Smooth muscle cell (in vitro differentiated cells): ENCODE results near the gene SP100. TPM values are rescaled to one million over a fixed set of nuclear protein-coding genes. Genes with fewer than 3 reads are reported as not detected.
"Not testable (repeated sequence)": the region's sequence is repeated elsewhere in the genome, so short reads cannot be mapped to it uniquely, and the experiment has no call there.

Source experiments
- DNase-seq: peaks from one replicate; lab custom pipeline; 2025; ENCODE audit not compliant: unreplicated experiment; lab: John Stamatoyannopoulos, UW
- H2AFZ ChIP-seq: fragments of 200-600 bp; sonication (generic); 2 replicates; pipeline ENCODE4 v1.6.0; 2016; ENCODE audit warnings: antibody characterized with exemption, low read depth, mild to moderate bottlenecking
- H3F3A ChIP-seq: fragments of 200-600 bp; sonication (generic); 2 replicates; pipeline ENCODE4 v1.6.0; 2017; ENCODE audit warnings: antibody characterized with exemption, low read depth
- H3K27ac ChIP-seq: fragments of 200-600 bp; sonication (generic); 2 replicates; pipeline ENCODE4 v1.5.1; 2016; ENCODE audit warnings: low read depth, mild to moderate bottlenecking
- H3K27me3 ChIP-seq: fragments of 200-600 bp; sonication (generic); 2 replicates; pipeline ENCODE4 v1.6.1; 2016; ENCODE audit warnings: low read depth, mild to moderate bottlenecking
- H3K36me3 ChIP-seq: fragments of 200-600 bp; sonication (generic); 2 replicates; pipeline ENCODE4 v1.5.1; 2016; ENCODE audit warnings: low read depth
- H3K4me1 ChIP-seq: fragments of 200-600 bp; sonication (generic); 2 replicates; pipeline ENCODE4 v1.5.1; 2016; ENCODE audit warnings: low read depth
- H3K4me2 ChIP-seq: fragments of 200-600 bp; sonication (generic); 2 replicates; pipeline ENCODE4 v1.6.0; 2016; ENCODE audit warnings: mild to moderate bottlenecking
- H3K4me3 ChIP-seq: fragments of 200-600 bp; sonication (generic); 2 replicates; pipeline ENCODE4 v1.5.1; 2016; ENCODE audit warnings: mild to moderate bottlenecking
- H3K79me2 ChIP-seq: fragments of 200-600 bp; sonication (generic); 2 replicates; pipeline ENCODE4 v1.6.0; 2016; ENCODE audit warnings: low read depth, mild to moderate bottlenecking
- H3K9ac ChIP-seq: fragments of 200-600 bp; sonication (generic); 2 replicates; pipeline ENCODE4 v1.6.0; 2016; ENCODE audit warnings: low read depth
- H3K9me3 ChIP-seq: fragments of 200-600 bp; sonication (generic); replicated peaks from 2 replicates; pipeline ENCODE4 v1.5.1; 2016; ENCODE audit warnings: low read depth
- H4K20me1 ChIP-seq: fragments of 200-600 bp; sonication (generic); 2 replicates; pipeline ENCODE4 v1.6.0; 2016; ENCODE audit warnings: low read depth
- WGBS: methylation state at CpG from one replicate; pipeline ENCODE4 v1.1.7; 2016; ENCODE audit warnings: low lambda C conversion rate; 5-methylcytosine and 5-hydroxymethylcytosine counted together
- polyA plus RNA-seq: library from polyadenylated mRNA; unstranded; fragments of >200 nt; fragmentation: Nextera tagmentation; extraction: Ambion mirVana; gene quantifications from 2 replicates; pipeline ENCODE4 v1.2.1, GENCODE V29; 2016
- total RNA-seq: library from RNA; depleted of rRNA; stranded (reverse); fragments of >200 nt; gene quantifications from 2 replicates; pipeline ENCODE4 v1.2.3, GENCODE V29; 2014
- TF ChIP-seq, protein P1 (sequence below): fragments of 200-600 bp; sonication (generic); IDR thresholded peaks from 2 replicates; pipeline ENCODE4 v1.5.1; 2017; ENCODE audit warnings: borderline replicate concordance, mild to moderate bottlenecking, antibody characterized with exemption; ENCODE audit not compliant: insufficient read depth, poor library complexity, severe bottlenecking

SP100 gene
- total and polyA plus RNA-seq, 2 experiments from 2014 or later: 14.7 to 15.5 TPM

DNA sequence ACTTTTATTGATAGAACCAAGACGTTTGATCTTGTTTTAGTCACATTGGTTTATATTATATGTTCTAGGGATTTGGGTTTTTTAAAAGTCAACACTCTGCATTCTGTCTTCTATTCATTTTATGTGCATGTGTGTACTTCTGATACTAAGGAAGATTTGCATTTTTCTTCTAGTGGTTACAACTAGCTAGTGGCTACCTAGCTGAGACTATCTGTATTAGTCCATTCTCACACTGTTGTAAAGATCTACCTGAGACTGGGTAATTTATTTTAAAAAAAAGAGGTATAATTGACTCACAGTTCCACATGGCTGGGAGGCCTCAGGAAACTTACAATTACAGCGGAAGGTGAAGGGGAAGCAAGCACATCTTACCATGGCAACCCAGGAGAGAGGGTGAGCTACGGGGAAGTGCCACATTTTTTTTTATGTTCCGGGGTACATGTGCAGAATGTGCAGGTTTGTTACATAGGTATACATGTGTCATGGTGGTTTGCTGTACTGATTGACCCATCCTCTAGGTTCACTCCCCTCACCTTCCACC is 69.9 kb downstream of the SP100 start:
- H3K36me3 ChIP-seq: no peaks in the 10 kb centered on the region
- no peak overlapping the region for H3K27ac ChIP-seq
- no peaks in the 10 kb centered on the region for H3K27me3 ChIP-seq
- no peak overlapping the region for H3K9ac ChIP-seq
- no peaks in the 10 kb centered on the region for H4K20me1 ChIP-seq
- H3K79me2 ChIP-seq: no peaks in the 10 kb centered on the region
- TF ChIP-seq, protein P1, sequence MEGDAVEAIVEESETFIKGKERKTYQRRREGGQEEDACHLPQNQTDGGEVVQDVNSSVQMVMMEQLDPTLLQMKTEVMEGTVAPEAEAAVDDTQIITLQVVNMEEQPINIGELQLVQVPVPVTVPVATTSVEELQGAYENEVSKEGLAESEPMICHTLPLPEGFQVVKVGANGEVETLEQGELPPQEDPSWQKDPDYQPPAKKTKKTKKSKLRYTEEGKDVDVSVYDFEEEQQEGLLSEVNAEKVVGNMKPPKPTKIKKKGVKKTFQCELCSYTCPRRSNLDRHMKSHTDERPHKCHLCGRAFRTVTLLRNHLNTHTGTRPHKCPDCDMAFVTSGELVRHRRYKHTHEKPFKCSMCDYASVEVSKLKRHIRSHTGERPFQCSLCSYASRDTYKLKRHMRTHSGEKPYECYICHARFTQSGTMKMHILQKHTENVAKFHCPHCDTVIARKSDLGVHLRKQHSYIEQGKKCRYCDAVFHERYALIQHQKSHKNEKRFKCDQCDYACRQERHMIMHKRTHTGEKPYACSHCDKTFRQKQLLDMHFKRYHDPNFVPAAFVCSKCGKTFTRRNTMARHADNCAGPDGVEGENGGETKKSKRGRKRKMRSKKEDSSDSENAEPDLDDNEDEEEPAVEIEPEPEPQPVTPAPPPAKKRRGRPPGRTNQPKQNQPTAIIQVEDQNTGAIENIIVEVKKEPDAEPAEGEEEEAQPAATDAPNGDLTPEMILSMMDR: no peak
- H3K4me2 ChIP-seq: no peak overlapping the region
- H3F3A ChIP-seq: no peaks in the 10 kb centered on the region
- H3K4me3 ChIP-seq: no peak overlapping the region
- no peaks in the 10 kb centered on the region for H3K4me1 ChIP-seq
- DNase-seq: no peak
- H3K9me3 ChIP-seq: no peaks in the 10 kb centered on the region
- H2AFZ ChIP-seq: no peak overlapping the region
- 90% methylated on average over 4 of the region's 4 CpGs for WGBS

DNA sequence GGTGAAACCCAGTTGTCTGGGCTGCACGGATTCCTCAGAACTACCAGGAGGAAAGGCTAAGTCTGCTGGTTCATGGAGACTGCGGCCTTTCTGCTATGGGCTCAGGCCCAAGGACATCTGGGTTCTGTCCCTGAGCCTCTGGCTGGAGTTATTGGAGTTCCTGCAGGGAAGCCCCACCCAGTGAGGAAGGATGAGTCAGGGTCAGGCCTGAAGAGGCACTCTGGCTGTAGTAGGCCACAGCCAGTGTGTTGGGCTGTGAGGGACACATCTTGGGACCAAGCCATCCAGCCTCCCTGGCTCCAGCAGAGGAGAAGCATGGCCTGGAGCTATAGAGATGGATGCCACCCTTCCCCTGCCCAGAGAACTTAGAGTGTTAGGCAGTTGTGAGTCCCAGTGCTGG is 75.2 kb downstream of the SP100 start:
- H3K79me2 ChIP-seq, H3K9me3 ChIP-seq, H3K4me1 ChIP-seq, H4K20me1 ChIP-seq, H3K4me2 ChIP-seq, H3K4me3 ChIP-seq, H3K36me3 ChIP-seq, H3K9ac ChIP-seq, H3K27me3 ChIP-seq, DNase-seq, H3K27ac ChIP-seq, H2AFZ ChIP-seq, H3F3A ChIP-seq: not testable (repeated sequence)
- 80% methylated on average over 2 of the region's 2 CpGs for WGBS

DNA sequence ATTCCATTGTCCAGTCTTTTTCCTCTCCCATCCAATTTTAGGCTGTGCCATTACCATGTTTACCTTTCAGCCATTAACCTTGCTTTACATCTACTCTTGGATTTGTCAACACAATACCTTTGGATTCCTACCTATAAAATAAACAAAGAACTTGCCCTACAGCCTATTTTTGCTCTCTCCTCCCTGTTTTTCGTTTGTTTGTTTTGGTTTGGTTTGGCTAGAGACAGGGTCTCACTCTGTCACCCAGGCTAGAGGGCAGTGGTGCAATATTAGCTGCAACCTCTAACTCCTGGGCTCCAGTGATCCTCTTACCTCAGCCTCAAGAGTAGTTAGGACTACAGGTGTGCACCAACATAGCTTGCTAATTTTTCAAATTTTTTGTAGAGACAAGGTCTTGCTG is 76.1 kb downstream of the SP100 start:
- TF ChIP-seq, protein P1: no peak
- no peak for DNase-seq

DNA sequence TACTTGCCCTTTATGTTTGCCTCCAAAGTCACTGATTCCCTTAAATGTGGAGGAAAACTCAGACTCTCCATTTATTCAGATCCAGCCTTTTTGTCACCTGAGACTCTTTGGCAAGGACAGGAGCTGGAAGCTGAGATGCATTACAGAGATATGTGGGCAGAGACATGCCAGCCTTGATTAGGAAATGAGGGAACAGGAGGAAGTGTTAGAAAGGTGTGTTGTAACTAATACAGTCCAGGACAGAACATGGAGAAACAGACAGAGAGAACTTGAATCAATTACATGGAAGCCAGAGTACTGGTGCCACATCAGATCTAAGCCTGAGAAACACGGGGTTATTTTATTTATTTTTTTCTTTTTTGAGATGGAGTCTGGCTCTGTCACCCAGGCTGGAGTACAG is 79.0 kb downstream of the SP100 start:
- TF ChIP-seq, protein P1: no peak
- H4K20me1 ChIP-seq: no peaks in the 10 kb centered on the region
- no peaks in the 10 kb centered on the region for H3K4me1 ChIP-seq
- WGBS: 75% methylated on average over 1 of the region's 1 CpG
- H3F3A ChIP-seq: no peaks in the 10 kb centered on the region
- H3K9ac ChIP-seq: no peak overlapping the region
- H3K4me3 ChIP-seq: no peak overlapping the region
- no peaks in the 10 kb centered on the region for H3K36me3 ChIP-seq
- H3K79me2 ChIP-seq: no peaks in the 10 kb centered on the region
- no peak overlapping the region for H3K4me2 ChIP-seq
- no peak for DNase-seq
- no peaks in the 10 kb centered on the region for H3K9me3 ChIP-seq
- no peaks in the 10 kb centered on the region for H3K27me3 ChIP-seq
- no peak overlapping the region for H3K27ac ChIP-seq
- no peak overlapping the region for H2AFZ ChIP-seq

More for the DNA sequence above, 76.1 kb downstream of the SP100 start:
- H3K27ac ChIP-seq: no peak overlapping the region
- WGBS: 25% methylated on average over 1 of the region's 1 CpG
- no peaks in the 10 kb centered on the region for H3K79me2 ChIP-seq
- H3K36me3 ChIP-seq: no peaks in the 10 kb centered on the region
- H3K27me3 ChIP-seq: no peaks in the 10 kb centered on the region
- H4K20me1 ChIP-seq: no peaks in the 10 kb centered on the region
- no peak overlapping the region for H3K4me3 ChIP-seq
- H3F3A ChIP-seq: no peaks in the 10 kb centered on the region
- no peaks in the 10 kb centered on the region for H3K4me1 ChIP-seq
- H3K9ac ChIP-seq: no peak overlapping the region
- H2AFZ ChIP-seq: no peak overlapping the region
- H3K9me3 ChIP-seq: no peaks in the 10 kb centered on the region
- no peak overlapping the region for H3K4me2 ChIP-seq
